Neural cell (in vitro differentiated cells): Measurements from ENCODE around the gene ABCA4. TPM values are rescaled to one million over a fixed set of nuclear protein-coding genes. Genes with fewer than 3 reads are reported as not detected.

ENCODE experiments used
- H2AFZ ChIP-seq: fragments of 200-600, 300-800 bp; sonication (generic), shearing (Covaris generic); 2 replicates; pipeline ENCODE4 v1.6.0; 2014; ENCODE audit warnings: low read depth, mild to moderate bottlenecking, antibody characterized with exemption, low read length, moderate library complexity
- H3F3A ChIP-seq: fragments of 200-600 bp; shearing (Covaris generic); 2 replicates; pipeline ENCODE4 v1.6.1; 2016; ENCODE audit warnings: mild to moderate bottlenecking, moderate library complexity, mixed read lengths, antibody characterized with exemption, low read length; ENCODE audit not compliant: insufficient read depth, poor library complexity, severe bottlenecking
- H3K27ac ChIP-seq: fragments of 200-600, 300-800 bp; sonication (generic), shearing (Covaris generic); 2 replicates; pipeline ENCODE4 v1.5.1; 2014; ENCODE audit warnings: mild to moderate bottlenecking, low read length, moderate library complexity
- H3K27me3 ChIP-seq: fragments of 300-800, 200-600 bp; sonication (generic), shearing (Covaris generic); 2 replicates; pipeline ENCODE4 v1.6.0; 2014; ENCODE audit warnings: mild to moderate bottlenecking, low read depth, low read length, moderate library complexity; ENCODE audit not compliant: insufficient read depth
- H3K36me3 ChIP-seq: fragments of 300-800, 200-600 bp; sonication (generic), shearing (Covaris generic); 2 replicates; pipeline ENCODE4 v1.5.1; 2014; ENCODE audit warnings: mild to moderate bottlenecking, antibody characterized with exemption, low read length, moderate library complexity; ENCODE audit not compliant: insufficient read depth
- H3K4me2 ChIP-seq: fragments of 300-800, 200-600 bp; sonication (generic), shearing (Covaris generic); 2 replicates; pipeline ENCODE4 v1.6.0; 2014; ENCODE audit warnings: mild to moderate bottlenecking, low read length
- H3K4me3 ChIP-seq: fragments of 300-800, 200-600 bp; sonication (generic), shearing (Covaris generic); 2 replicates; pipeline ENCODE4 v1.5.1; 2014; ENCODE audit warnings: mild to moderate bottlenecking, low read length, moderate library complexity
- H3K79me2 ChIP-seq: fragments of 200-600 bp; shearing (Covaris generic); replicated peaks from 2 replicates; pipeline ENCODE4 v1.6.0; 2014; ENCODE audit warnings: mild to moderate bottlenecking, low read length, moderate library complexity; ENCODE audit not compliant: insufficient read depth
- H3K9ac ChIP-seq: fragments of 300-800, 200-600 bp; sonication (generic), shearing (Covaris generic); 2 replicates; pipeline ENCODE4 v1.6.1; 2016; ENCODE audit warnings: mild to moderate bottlenecking, low read length, mixed read lengths
- H3K9me2 ChIP-seq: fragments of 200-600 bp; shearing (Covaris generic); 2 replicates; pipeline ENCODE4 v1.6.1; 2016; ENCODE audit warnings: mild to moderate bottlenecking, low read length, mixed read lengths; ENCODE audit not compliant: insufficient read depth
- H3K9me3 ChIP-seq: fragments of 200-600, 300-800 bp; sonication (generic), shearing (Covaris generic); 2 replicates; pipeline ENCODE4 v1.6.1; 2016; ENCODE audit warnings: mild to moderate bottlenecking, mixed run types, low read length, moderate library complexity, mixed read lengths
- H4K20me1 ChIP-seq: fragments of 200-600 bp; shearing (Covaris generic); 2 replicates; pipeline ENCODE4 v1.6.1; 2016; ENCODE audit warnings: mild to moderate bottlenecking, mixed run types; ENCODE audit not compliant: insufficient read depth
- CTCF ChIP-seq: fragments of 450-650 bp; IDR thresholded peaks from 2 replicates; pipeline ENCODE4 v1.5.1; 2014; ENCODE audit warnings: antibody characterized with exemption, mild to moderate bottlenecking, moderate library complexity; ENCODE audit not compliant: poor library complexity, severe bottlenecking
- EP300 ChIP-seq: fragments of 450-650 bp; conservative IDR thresholded peaks from 2 replicates; pipeline ENCODE4 v1.6.1; 2014; ENCODE audit warnings: antibody characterized with exemption, mild to moderate bottlenecking, moderate library complexity; ENCODE audit not compliant: poor library complexity, severe bottlenecking
- EZH2 ChIP-seq: fragments of 200-600, 300-800 bp; shearing (Covaris generic), sonication (generic); IDR thresholded peaks from 2 replicates; pipeline ENCODE4 v1.6.1; 2014; ENCODE audit warnings: antibody characterized with exemption, low read length, borderline replicate concordance, mild to moderate bottlenecking; ENCODE audit not compliant: insufficient read depth, poor library complexity, severe bottlenecking
- MXI1 ChIP-seq: fragments of 450-650 bp; conservative IDR thresholded peaks from 2 replicates; pipeline ENCODE4 v1.6.1; 2014; ENCODE audit warnings: antibody characterized with exemption, mild to moderate bottlenecking; ENCODE audit not compliant: poor library complexity, severe bottlenecking
- POLR2AphosphoS5 ChIP-seq: IDR thresholded peaks from 2 replicates; pipeline ENCODE4 v1.6.1; 2012
- RAD21 ChIP-seq: fragments of 450-650 bp; conservative IDR thresholded peaks from 2 replicates; pipeline ENCODE4 v1.6.1; 2014; ENCODE audit warnings: antibody characterized with exemption, mild to moderate bottlenecking, moderate library complexity
- SMC3 ChIP-seq: fragments of 450-650 bp; conservative IDR thresholded peaks from 2 replicates; pipeline ENCODE4 v1.6.1; 2014; ENCODE audit warnings: antibody characterized with exemption, mild to moderate bottlenecking, moderate library complexity; ENCODE audit not compliant: poor library complexity
- TAF1 ChIP-seq: IDR thresholded peaks from 2 replicates; pipeline ENCODE4 v1.6.1; 2012; ENCODE audit warnings: low read depth
- polyA plus RNA-seq: library from polyadenylated mRNA; depleted of rRNA; stranded (reverse); fragments of >200 nt; gene quantifications from 2 replicates; pipeline ENCODE4 v1.2.3, GENCODE V29; 2014
- TF ChIP-seq, protein P1 (sequence below): IDR thresholded peaks from 2 replicates; pipeline ENCODE4 v1.6.1; 2012; ENCODE audit warnings: borderline replicate concordance

ABCA4 gene
- polyA plus RNA-seq, 1 donor from 2014 or later, result not detected

- no peak overlapping the region for H3K9ac ChIP-seq
- H3K9me3 ChIP-seq, result no peaks in the 10 kb centered on the region
- no peaks in the 10 kb centered on the region for H3K27me3 ChIP-seq
- TF ChIP-seq, protein P1, sequence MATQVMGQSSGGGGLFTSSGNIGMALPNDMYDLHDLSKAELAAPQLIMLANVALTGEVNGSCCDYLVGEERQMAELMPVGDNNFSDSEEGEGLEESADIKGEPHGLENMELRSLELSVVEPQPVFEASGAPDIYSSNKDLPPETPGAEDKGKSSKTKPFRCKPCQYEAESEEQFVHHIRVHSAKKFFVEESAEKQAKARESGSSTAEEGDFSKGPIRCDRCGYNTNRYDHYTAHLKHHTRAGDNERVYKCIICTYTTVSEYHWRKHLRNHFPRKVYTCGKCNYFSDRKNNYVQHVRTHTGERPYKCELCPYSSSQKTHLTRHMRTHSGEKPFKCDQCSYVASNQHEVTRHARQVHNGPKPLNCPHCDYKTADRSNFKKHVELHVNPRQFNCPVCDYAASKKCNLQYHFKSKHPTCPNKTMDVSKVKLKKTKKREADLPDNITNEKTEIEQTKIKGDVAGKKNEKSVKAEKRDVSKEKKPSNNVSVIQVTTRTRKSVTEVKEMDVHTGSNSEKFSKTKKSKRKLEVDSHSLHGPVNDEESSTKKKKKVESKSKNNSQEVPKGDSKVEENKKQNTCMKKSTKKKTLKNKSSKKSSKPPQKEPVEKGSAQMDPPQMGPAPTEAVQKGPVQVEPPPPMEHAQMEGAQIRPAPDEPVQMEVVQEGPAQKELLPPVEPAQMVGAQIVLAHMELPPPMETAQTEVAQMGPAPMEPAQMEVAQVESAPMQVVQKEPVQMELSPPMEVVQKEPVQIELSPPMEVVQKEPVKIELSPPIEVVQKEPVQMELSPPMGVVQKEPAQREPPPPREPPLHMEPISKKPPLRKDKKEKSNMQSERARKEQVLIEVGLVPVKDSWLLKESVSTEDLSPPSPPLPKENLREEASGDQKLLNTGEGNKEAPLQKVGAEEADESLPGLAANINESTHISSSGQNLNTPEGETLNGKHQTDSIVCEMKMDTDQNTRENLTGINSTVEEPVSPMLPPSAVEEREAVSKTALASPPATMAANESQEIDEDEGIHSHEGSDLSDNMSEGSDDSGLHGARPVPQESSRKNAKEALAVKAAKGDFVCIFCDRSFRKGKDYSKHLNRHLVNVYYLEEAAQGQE, result no peak
- TF ChIP-seq TAF1, result no peak
- TF ChIP-seq RAD21, result no peak
- TF ChIP-seq POLR2AphosphoS5, result no peak
- TF ChIP-seq MXI1, result no peak
- no peak for TF ChIP-seq SMC3
- no peak for TF ChIP-seq EP300
- TF ChIP-seq CTCF, result no peak
- no peak for TF ChIP-seq EZH2
- H3K79me2 ChIP-seq, result no peaks in the 10 kb centered on the region
- no peak overlapping the region for H3K27ac ChIP-seq
- H3K36me3 ChIP-seq, result no peaks in the 10 kb centered on the region
- H2AFZ ChIP-seq, result no peak overlapping the region
- no peak overlapping the region for H3K4me2 ChIP-seq
- no peaks in the 10 kb centered on the region for H3F3A ChIP-seq
- no peaks in the 10 kb centered on the region for H4K20me1 ChIP-seq
- H3K9me2 ChIP-seq, result no peaks in the 10 kb centered on the region
- H3K4me3 ChIP-seq, result no peak overlapping the region
Measured at GRCh38 chr1:93969887-93970286, 151.1 kb downstream of the ABCA4 start.

- no peaks in the 10 kb centered on the region for H3K9me2 ChIP-seq
- H3K9me3 ChIP-seq, result no peaks in the 10 kb centered on the region
- no peaks in the 10 kb centered on the region for H4K20me1 ChIP-seq
- TF ChIP-seq MXI1 (no peak), TAF1 (no peak), CTCF (no peak), SMC3 (no peak), EP300 (no peak), RAD21 (no peak), POLR2AphosphoS5 (no peak), EZH2 (no peak)
- TF ChIP-seq, protein P1, result no peak
- H3F3A ChIP-seq, result no peaks in the 10 kb centered on the region
- no peaks in the 10 kb centered on the region for H3K36me3 ChIP-seq
- H2AFZ ChIP-seq, result no peak overlapping the region
- no peaks in the 10 kb centered on the region for H3K27me3 ChIP-seq
- H3K9ac ChIP-seq, result no peak overlapping the region
- no peaks in the 10 kb centered on the region for H3K79me2 ChIP-seq
- H3K4me3 ChIP-seq, result no peak overlapping the region
- no peak overlapping the region for H3K4me2 ChIP-seq
- no peak overlapping the region for H3K27ac ChIP-seq
Measured at GRCh38 chr1:93969371-93969770, 151.6 kb downstream of the ABCA4 start.
